HepG2 (cell line): ENCODE measurements around the gene SESN1. TPM values are rescaled to one million over a fixed set of nuclear protein-coding genes. Genes with fewer than 3 reads are reported as not detected.
A peak's percentile ranks its signal among the peaks of the same experiment; 100 is the strongest.

Source experiments
- ATF7-NPFF ChIP-seq: sonication (generic); formaldehyde crosslinking; IDR thresholded peaks from 2 replicates; pipeline ENCODE4 v1.8.1; 2023; ENCODE audit warnings: mild to moderate bottlenecking, low read depth, missing genetic modification reagents, moderate library complexity
- CHCHD3 ChIP-seq: sonication (generic); formaldehyde crosslinking; IDR thresholded peaks from 2 replicates; pipeline ENCODE4 v1.8.0; 2022; ENCODE audit warnings: mild to moderate bottlenecking, missing genetic modification reagents, moderate library complexity
- ELF1 ChIP-seq: sonication (generic); formaldehyde crosslinking; IDR thresholded peaks from 2 replicates; pipeline ENCODE4 v1.4.0; 2020; ENCODE audit warnings: missing genetic modification reagents
- GABPB1 ChIP-seq: IDR thresholded peaks from 2 replicates; pipeline ENCODE4 v1.6.1; 2016; ENCODE audit warnings: mild to moderate bottlenecking, missing genetic modification reagents, moderate library complexity, missing compliant biosample characterization
- GPN1 ChIP-seq: sonication (generic); formaldehyde crosslinking; IDR thresholded peaks from 2 replicates; pipeline ENCODE4 v1.5.1; 2020; ENCODE audit warnings: missing genetic modification reagents, borderline replicate concordance
- GTF2F1 ChIP-seq: fragments of 150-350 bp; IDR thresholded peaks from 2 replicates; pipeline ENCODE4 v1.6.1; 2014; ENCODE audit warnings: low read length
- KLF9 ChIP-seq: IDR thresholded peaks from 2 replicates; pipeline ENCODE4 v1.6.1; 2016; ENCODE audit warnings: low read depth
- MBNL3 ChIP-seq: fragments of 250-450 bp; sonication (Bioruptor Pico); conservative IDR thresholded peaks from 2 replicates; pipeline ENCODE4 v1.8.0; 2022; ENCODE audit warnings: mild to moderate bottlenecking, inconsistent platforms
- MIER2 ChIP-seq: IDR thresholded peaks from 2 replicates; pipeline ENCODE4 v1.6.1; 2016; ENCODE audit warnings: missing biosample characterization, missing genetic modification reagents
- MXD4 ChIP-seq: IDR thresholded peaks from 2 replicates; pipeline ENCODE4 v1.6.1; 2016; ENCODE audit warnings: mild to moderate bottlenecking, missing biosample characterization, missing genetic modification reagents
- RBM39 ChIP-seq: fragments of 200-400 bp; formaldehyde crosslinking; IDR thresholded peaks from one replicate; pipeline ENCODE4 v1.6.1; 2018; ENCODE audit warnings: antibody characterized with exemption, mild to moderate bottlenecking, low read depth, low read length; ENCODE audit not compliant: poor library complexity, severe bottlenecking
- TBL1XR1 ChIP-seq: fragments of 150-350 bp; IDR thresholded peaks from 2 replicates; pipeline ENCODE4 v1.6.1; 2014; ENCODE audit warnings: borderline replicate concordance, low read length; ENCODE audit not compliant: partially characterized antibody
- U2AF1 ChIP-seq: fragments of 200-400 bp; formaldehyde crosslinking; optimal IDR thresholded peaks from 2 replicates; pipeline ENCODE3; 2017; ENCODE audit warnings: mild to moderate bottlenecking, low read depth, low read length
- UBTF ChIP-seq: sonication (generic); formaldehyde crosslinking; IDR thresholded peaks from 2 replicates; pipeline ENCODE4 v1.4.0; 2020; ENCODE audit warnings: mild to moderate bottlenecking, missing genetic modification reagents
- ZFP62 ChIP-seq: sonication (generic); formaldehyde crosslinking; IDR thresholded peaks from 2 replicates; pipeline ENCODE4 v1.4.0; 2020; ENCODE audit warnings: missing genetic modification reagents
- ZMYM2 ChIP-seq: sonication (generic); formaldehyde crosslinking; IDR thresholded peaks from 2 replicates; pipeline ENCODE4 v1.8.0; 2022; ENCODE audit warnings: mild to moderate bottlenecking, missing genetic modification reagents
- ZNF10 ChIP-seq: sonication (generic); formaldehyde crosslinking; IDR thresholded peaks from 2 replicates; pipeline ENCODE4 v1.4.0; 2020; ENCODE audit warnings: mild to moderate bottlenecking, low read depth, missing genetic modification reagents, borderline replicate concordance
- ZNF205 ChIP-seq: IDR thresholded peaks from 2 replicates; pipeline ENCODE4 v1.6.1; 2018; ENCODE audit warnings: missing biosample characterization, missing genetic modification reagents
- ZNF326 ChIP-seq: sonication (generic); formaldehyde crosslinking; IDR thresholded peaks from 2 replicates; pipeline ENCODE4 v1.4.0; 2020; ENCODE audit warnings: missing genetic modification reagents, borderline replicate concordance
- ZNF674 ChIP-seq: sonication (generic); formaldehyde crosslinking; IDR thresholded peaks from 2 replicates; pipeline ENCODE4 v1.5.0; 2020; ENCODE audit warnings: low read depth, mild to moderate bottlenecking, missing genetic modification reagents
- ZNF784 ChIP-seq: sonication (generic); formaldehyde crosslinking; IDR thresholded peaks from 2 replicates; pipeline ENCODE4 v1.5.1; 2020; ENCODE audit warnings: missing genetic modification reagents, mild to moderate bottlenecking, borderline replicate concordance
- ZSCAN21 ChIP-seq: sonication (generic); formaldehyde crosslinking; IDR thresholded peaks from 2 replicates; pipeline ENCODE4 v1.8.0; 2022; ENCODE audit warnings: mild to moderate bottlenecking, missing genetic modification reagents, moderate library complexity, borderline replicate concordance
- polyA plus RNA-seq, 8 experiments: library from polyadenylated mRNA; depleted of rRNA in 3 of 8; stranded (reverse) in 7 of 8; unstranded in 1 of 8; fragments of >200 nt; fragmentation: Illumina TruSeq in 4 of 8; extraction: Trizol in 4 of 8; gene quantifications; 2 replicates each; pipeline versions ENCODE4 v1.2.1 to v1.2.3, GENCODE V29; 2011 to 2016; ENCODE audit warnings: low read depth in 4 of 8, missing spikeins in 1 of 8, mixed read lengths in 1 of 8; ENCODE audit not compliant: insufficient read depth in 1 of 8
- total RNA-seq, 5 experiments: library from RNA; depleted of rRNA; stranded (reverse); fragments of >200 nt; fragmentation: Illumina TruSeq; extraction: Trizol; gene quantifications; 2 replicates each; pipeline ENCODE4 v1.2.3, GENCODE V29; 2016; ENCODE audit warnings: low read depth in 1 of 5
- TF ChIP-seq, protein P1 (sequence below): sonication (generic); formaldehyde crosslinking; IDR thresholded peaks from 2 replicates; pipeline ENCODE4 v1.5.0; 2020; ENCODE audit warnings: missing genetic modification reagents, mild to moderate bottlenecking, borderline replicate concordance
- TF ChIP-seq, protein P2 (sequence below): sonication (generic); formaldehyde crosslinking; conservative IDR thresholded peaks from 2 replicates; pipeline ENCODE4 v1.4.0; 2020; ENCODE audit warnings: mild to moderate bottlenecking, missing genetic modification reagents, moderate library complexity

Gene SESN1
- total and polyA plus RNA-seq, 2 of the 13 experiments (the other 11 are each of a cell fraction or from before 2014, with no cell fraction given) = 24.9 to 44.7 TPM

GRCh38 chr6:109009236-109009961, 85.2 kb downstream of the SESN1 start (continued):
- TF ChIP-seq ZFP62 (CRISPR knock-in tag) = no peak
- TF ChIP-seq GABPB1 (CRISPR knock-in tag) = peak; percentile 72; the same call in 1 of the 2 replicates
- TF ChIP-seq GTF2F1 = no peak
- no peak for TF ChIP-seq ZNF674 (CRISPR knock-in tag)
- TF ChIP-seq, protein P1, sequence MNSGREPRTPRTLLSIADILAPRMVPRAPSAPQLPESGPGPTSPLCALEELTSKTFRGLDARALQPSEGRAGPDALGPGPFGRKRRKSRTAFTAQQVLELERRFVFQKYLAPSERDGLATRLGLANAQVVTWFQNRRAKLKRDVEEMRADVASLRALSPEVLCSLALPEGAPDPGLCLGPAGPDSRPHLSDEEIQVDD (CRISPR knock-in tag) = no peak
- TF ChIP-seq MXD4 (CRISPR knock-in tag) = peak; percentile 46; the same call in 1 of the 2 replicates
- no peak for TF ChIP-seq ZMYM2 (CRISPR knock-in tag)
- TF ChIP-seq UBTF (CRISPR knock-in tag) = peak; percentile 96
- TF ChIP-seq MBNL3 (CRISPR knock-in tag) = no peak
- no peak for TF ChIP-seq ZNF326 (CRISPR knock-in tag)
- TF ChIP-seq ZNF784 (CRISPR knock-in tag) = 0 out of 2 replicates have a peak, but pooled peaks have one; percentile 81
- no peak for TF ChIP-seq ZNF10 (CRISPR knock-in tag)
- TF ChIP-seq MIER2 (CRISPR knock-in tag) = no peak
- TF ChIP-seq RBM39 = peak; percentile 60
- TF ChIP-seq GPN1 (CRISPR knock-in tag) = no peak
- TF ChIP-seq ATF7-NPFF (CRISPR knock-in tag) = peak; percentile 96
- 0 out of 2 replicates have a peak, but pooled peaks have one; percentile 33 for TF ChIP-seq CHCHD3
- TF ChIP-seq U2AF1 = no peak
- TF ChIP-seq, protein P2, sequence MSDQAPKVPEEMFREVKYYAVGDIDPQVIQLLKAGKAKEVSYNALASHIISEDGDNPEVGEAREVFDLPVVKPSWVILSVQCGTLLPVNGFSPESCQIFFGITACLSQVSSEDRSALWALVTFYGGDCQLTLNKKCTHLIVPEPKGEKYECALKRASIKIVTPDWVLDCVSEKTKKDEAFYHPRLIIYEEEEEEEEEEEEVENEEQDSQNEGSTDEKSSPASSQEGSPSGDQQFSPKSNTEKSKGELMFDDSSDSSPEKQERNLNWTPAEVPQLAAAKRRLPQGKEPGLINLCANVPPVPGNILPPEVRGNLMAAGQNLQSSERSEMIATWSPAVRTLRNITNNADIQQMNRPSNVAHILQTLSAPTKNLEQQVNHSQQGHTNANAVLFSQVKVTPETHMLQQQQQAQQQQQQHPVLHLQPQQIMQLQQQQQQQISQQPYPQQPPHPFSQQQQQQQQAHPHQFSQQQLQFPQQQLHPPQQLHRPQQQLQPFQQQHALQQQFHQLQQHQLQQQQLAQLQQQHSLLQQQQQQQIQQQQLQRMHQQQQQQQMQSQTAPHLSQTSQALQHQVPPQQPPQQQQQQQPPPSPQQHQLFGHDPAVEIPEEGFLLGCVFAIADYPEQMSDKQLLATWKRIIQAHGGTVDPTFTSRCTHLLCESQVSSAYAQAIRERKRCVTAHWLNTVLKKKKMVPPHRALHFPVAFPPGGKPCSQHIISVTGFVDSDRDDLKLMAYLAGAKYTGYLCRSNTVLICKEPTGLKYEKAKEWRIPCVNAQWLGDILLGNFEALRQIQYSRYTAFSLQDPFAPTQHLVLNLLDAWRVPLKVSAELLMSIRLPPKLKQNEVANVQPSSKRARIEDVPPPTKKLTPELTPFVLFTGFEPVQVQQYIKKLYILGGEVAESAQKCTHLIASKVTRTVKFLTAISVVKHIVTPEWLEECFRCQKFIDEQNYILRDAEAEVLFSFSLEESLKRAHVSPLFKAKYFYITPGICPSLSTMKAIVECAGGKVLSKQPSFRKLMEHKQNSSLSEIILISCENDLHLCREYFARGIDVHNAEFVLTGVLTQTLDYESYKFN (CRISPR knock-in tag) = peak; percentile 20; the same call in 1 of the 2 replicates
- no peak for TF ChIP-seq TBL1XR1
- peak; percentile 54; the same call in 1 of the 2 replicates for TF ChIP-seq ZSCAN21 (CRISPR knock-in tag)
- no peak for TF ChIP-seq KLF9 (CRISPR knock-in tag)
- TF ChIP-seq ZNF205 (CRISPR knock-in tag) = no peak
- no peak for TF ChIP-seq ELF1 (CRISPR knock-in tag)
